HG03558 (cell line): ENCODE data around the gene UGDH.

ENCODE experiments used
- ATAC-seq: cut with Tn5 transposase; IDR thresholded peaks from one replicate; pipeline ENCODE4 v1.9.1; 2021; ENCODE audit warnings: moderate number of reproducible peaks; ENCODE audit not compliant: unreplicated experiment; ENCODE audit errors: extremely low read depth

The UGDH gene

GRCh38 chr4:39456946-39457763 is 70.1 kb downstream of the UGDH start:
- ATAC-seq = no peak

DNA sequence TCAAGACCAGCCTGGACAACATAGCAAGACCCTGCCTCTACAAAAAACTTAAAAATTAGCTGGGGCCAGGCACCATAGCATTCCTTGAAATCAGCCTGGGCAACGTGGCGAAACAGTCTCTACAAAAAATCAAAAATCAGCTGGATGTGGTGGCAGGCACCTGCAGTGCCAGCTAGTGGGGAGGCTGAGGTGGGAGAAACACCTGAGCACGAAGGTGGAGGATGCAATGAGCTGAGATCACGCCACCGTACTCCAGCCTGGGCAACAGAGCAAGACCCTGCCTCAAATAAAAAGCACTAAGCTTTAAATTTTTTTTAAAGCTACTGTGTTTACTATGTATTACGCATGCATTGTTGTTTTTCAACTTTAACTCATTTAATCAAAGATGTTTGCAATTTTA is 71.8 kb downstream of the UGDH start:
- no peak for ATAC-seq

- no peak for ATAC-seq
Measured at GRCh38 chr4:39453738-39454137, 73.5 kb downstream of the UGDH start.

DNA sequence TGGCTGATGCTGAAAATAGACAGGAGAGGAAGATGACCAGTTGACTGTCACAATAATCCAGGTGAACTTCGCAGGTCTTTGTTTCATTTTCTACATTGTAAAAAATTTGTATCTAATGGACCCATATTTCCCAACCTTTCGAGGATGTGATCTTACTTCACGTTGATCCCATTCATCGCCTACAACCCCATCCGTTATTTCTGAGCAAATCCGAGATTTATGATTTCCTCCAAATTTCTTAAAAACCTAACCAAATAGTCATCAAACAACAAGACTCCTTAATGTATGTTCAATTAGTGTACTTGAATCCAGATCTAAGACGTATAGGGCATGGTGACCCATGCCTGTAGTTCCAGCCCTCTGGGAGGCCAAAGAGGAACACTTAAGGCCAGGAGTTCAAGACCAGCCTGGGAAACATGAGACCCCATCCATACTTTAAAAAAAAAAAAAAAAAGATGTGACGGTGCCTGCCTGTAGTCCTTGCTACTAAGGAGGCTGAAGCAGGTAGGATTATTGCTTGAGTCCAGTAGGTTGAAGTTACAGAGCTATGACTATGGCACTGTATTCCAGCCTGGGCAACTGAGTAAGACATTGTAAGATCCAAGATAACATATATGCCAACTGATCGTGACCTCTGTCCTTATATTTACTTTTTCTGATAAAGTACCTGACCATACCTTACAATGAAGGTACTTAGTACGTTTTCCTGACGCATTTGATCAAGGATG is 74.2 kb downstream of the UGDH start:
- ATAC-seq = no peak

- ATAC-seq = no peak
Measured at GRCh38 chr4:39452153-39452859, 74.9 kb downstream of the UGDH start.

DNA sequence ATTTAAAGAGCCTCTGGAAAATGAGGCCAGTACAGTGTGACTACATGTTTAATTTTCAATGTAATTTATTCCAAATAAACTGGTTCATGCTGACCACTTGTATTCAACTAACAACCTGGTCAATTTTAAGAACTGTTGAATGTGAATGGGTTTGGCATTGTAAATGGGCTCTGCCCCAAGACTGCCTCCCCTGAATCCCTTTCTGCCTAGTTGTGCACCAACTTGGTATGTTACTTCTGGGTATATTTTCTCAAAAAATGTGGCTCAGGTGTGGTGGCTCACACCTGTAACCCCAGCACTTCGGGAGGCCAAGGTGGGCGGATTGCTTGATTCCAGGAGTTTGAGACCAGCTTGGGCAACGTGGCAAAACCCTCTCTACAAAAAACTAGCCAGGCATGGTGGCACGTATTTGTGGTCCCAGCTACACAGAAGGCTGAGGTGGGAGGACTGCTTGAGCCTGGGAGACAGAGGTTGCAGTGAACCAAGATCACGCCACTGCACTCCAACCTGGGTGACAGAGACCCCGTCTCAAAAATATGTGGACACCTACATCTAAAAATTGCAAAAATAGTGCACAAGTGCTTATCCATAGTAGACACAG is 75.7 kb downstream of the UGDH start:
- ATAC-seq = no peak

GRCh38 chr4:39450618-39451017 is 76.6 kb downstream of the UGDH start:
- ATAC-seq = no peak
